Ascending aorta (tissue), 2 donors: ENCODE results near the gene PRR33. TPM values are rescaled to one million over a fixed set of nuclear protein-coding genes. Genes with fewer than 3 reads are reported as not detected.
A peak's percentile ranks its signal among the peaks of the same experiment; 100 is the strongest.

Experiments used
- DNase-seq, 2 donors: peaks; one replicate each; pipeline ENCODE4 v3.0.0-alpha.2; 2019; ENCODE audit warnings: low spot score in 2 of 2
- H3K27ac ChIP-seq, 2 donors: fragments of 200-600 bp; sonication (generic); one replicate each; pipeline ENCODE4 v1.5.1; 2016 to 2017; ENCODE audit warnings: mild to moderate bottlenecking in 1 of 2
- H3K27me3 ChIP-seq: fragments of 200-600 bp; sonication (generic); one replicate; pipeline ENCODE4 v1.5.1; 2017
- H3K36me3 ChIP-seq, 2 donors: fragments of 200-600 bp; sonication (generic); one replicate each; pipeline ENCODE4 v1.5.1; 2016
- H3K4me1 ChIP-seq, 2 donors: fragments of 200-600 bp; sonication (generic); one replicate each; pipeline ENCODE4 v1.5.1; 2016 to 2017; ENCODE audit warnings: mild to moderate bottlenecking in 1 of 2
- H3K4me3 ChIP-seq, 2 donors: fragments of 200-600 bp; sonication (generic); one replicate each; pipeline ENCODE4 v1.5.1; 2016 to 2017; ENCODE audit warnings: mild to moderate bottlenecking in 1 of 2
- H3K9me3 ChIP-seq, 2 donors: fragments of 200-600 bp; sonication (generic); one replicate each; pipeline ENCODE4 v1.5.1; 2016
- intact Hi-C: fragments of 100-400 bp; cut with DNase I; formaldehyde crosslinking; loops from one replicate; pipeline ENCODE4 v1.15.1; 2023
- total RNA-seq: library from RNA; depleted of rRNA; stranded (reverse); fragments of >200 nt; gene quantifications from one replicate; pipeline ENCODE4 v1.1.0, GENCODE V29; 2016
- TF ChIP-seq, protein P1 (sequence below), 3 experiments: fragments of 200-600 bp in 2 of 3; fragments of 450-650 bp in 1 of 3; sonication (generic) in 2 of 3; IDR thresholded peaks; one replicate each; pipeline ENCODE4 v1.5.1; 2016 to 2019; ENCODE audit warnings: antibody characterized with exemption in 3 of 3, mild to moderate bottlenecking in 1 of 3, moderate library complexity in 1 of 3

The PRR33 gene
- total RNA-seq, 1 donor from 2014 or later: not detected

DNA sequence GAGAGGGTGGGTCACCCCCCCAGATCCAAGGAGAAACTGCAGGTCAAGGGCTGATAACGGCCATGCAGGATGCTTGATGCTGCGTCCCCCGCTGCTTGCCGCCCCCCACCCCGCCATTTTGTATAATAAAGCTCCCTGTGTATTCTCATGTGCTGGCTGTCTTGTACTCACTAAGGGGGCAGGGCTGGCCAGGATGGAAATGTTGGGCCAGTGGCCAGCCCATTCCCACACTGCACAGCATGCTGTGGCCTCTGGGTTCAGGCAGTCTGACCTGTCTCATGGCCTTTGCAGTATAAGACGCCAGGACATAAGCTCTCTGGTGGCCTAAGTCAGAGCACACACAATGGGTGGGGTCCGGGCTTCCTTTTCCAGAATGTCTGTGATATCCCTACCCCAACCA is 421 bp upstream of the PRR33 start:
- intact Hi-C loops: loop anchor here (10.0 kb wide), 1 partner anchor 53 kb away; the partner anchor contains the start of gene MRPL23
- H3K27ac ChIP-seq: no peak overlapping the region

DNA sequence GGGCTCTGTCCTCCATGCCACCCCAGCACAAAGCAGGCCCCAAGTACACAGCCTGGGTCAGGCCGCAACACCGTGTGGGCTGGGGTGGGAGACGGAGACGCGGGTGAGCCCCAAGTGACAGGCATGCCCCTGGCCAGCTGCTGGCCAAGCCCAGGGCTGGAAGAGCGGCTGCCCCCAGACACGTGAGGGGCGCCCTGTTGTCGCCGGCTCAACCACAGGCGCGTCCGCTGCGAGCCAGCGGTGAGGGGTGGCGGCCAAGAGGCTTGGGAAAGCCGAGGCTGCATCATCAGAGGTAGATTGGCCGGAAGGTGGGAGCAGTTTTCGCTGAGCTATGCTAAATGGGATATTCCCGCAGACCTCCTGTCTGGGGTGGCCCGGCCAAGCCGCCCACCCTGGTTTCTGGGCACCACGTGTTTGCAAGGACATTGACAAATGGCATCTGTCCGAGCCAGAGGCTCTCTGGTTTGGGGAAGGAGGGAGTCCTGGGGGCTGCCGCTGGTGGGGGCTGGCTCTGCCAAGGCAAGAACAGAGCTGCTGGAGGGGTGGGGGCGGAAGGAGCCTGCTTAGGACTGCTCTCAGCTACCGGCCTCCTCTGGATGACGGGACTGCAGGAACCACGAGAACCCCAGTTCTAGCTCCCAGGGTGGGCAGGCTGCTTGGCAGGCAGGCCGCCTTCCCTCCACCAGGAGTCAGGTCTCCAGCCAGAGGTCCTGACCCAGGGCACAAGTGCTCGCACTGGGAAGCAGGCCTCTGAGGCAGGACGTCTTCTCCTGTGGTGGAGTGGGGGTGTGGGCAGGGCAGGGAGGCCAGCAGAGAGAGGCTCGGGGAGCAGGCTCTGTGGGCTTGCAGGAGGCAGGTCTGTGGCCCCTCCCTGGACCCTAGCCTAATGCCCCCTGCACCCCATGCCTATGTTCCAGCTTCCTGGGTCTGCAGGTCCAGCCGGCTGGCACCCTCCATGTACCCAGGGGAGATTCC is 552 bp downstream of the PRR33 start:
- Histone ChIP-seq H3K27me3 (no peaks in the 10 kb centered on the region), H3K4me1 (no peaks in the 10 kb centered on the region), H3K4me3 (no peak overlapping the region), H3K9me3 (no peaks in the 10 kb centered on the region), H3K27ac (no peak overlapping the region), H3K36me3 (peaks cover under 1 to 13% of the 10 kb centered on the region in 2 donors)
- no peak for DNase-seq
- TF ChIP-seq, protein P1, sequence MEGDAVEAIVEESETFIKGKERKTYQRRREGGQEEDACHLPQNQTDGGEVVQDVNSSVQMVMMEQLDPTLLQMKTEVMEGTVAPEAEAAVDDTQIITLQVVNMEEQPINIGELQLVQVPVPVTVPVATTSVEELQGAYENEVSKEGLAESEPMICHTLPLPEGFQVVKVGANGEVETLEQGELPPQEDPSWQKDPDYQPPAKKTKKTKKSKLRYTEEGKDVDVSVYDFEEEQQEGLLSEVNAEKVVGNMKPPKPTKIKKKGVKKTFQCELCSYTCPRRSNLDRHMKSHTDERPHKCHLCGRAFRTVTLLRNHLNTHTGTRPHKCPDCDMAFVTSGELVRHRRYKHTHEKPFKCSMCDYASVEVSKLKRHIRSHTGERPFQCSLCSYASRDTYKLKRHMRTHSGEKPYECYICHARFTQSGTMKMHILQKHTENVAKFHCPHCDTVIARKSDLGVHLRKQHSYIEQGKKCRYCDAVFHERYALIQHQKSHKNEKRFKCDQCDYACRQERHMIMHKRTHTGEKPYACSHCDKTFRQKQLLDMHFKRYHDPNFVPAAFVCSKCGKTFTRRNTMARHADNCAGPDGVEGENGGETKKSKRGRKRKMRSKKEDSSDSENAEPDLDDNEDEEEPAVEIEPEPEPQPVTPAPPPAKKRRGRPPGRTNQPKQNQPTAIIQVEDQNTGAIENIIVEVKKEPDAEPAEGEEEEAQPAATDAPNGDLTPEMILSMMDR (IDR thresholded peaks at IDR 0.05): no peak
- intact Hi-C loops: loop anchor here (10.0 kb wide), 1 partner anchor 54 kb away; the partner anchor contains the start of gene MRPL23

More for the DNA sequence above, 421 bp upstream of the PRR33 start:
- Histone ChIP-seq H3K4me1 (no peaks in the 10 kb centered on the region), H3K9me3 (no peaks in the 10 kb centered on the region), H3K36me3 (peaks cover 0 to 13% of the 10 kb centered on the region in 2 donors), H3K27me3 (no peaks in the 10 kb centered on the region), H3K4me3 (no peak overlapping the region)
- DNase-seq: no peak
- TF ChIP-seq, protein P1 (IDR thresholded peaks at IDR 0.05): no peak

DNA sequence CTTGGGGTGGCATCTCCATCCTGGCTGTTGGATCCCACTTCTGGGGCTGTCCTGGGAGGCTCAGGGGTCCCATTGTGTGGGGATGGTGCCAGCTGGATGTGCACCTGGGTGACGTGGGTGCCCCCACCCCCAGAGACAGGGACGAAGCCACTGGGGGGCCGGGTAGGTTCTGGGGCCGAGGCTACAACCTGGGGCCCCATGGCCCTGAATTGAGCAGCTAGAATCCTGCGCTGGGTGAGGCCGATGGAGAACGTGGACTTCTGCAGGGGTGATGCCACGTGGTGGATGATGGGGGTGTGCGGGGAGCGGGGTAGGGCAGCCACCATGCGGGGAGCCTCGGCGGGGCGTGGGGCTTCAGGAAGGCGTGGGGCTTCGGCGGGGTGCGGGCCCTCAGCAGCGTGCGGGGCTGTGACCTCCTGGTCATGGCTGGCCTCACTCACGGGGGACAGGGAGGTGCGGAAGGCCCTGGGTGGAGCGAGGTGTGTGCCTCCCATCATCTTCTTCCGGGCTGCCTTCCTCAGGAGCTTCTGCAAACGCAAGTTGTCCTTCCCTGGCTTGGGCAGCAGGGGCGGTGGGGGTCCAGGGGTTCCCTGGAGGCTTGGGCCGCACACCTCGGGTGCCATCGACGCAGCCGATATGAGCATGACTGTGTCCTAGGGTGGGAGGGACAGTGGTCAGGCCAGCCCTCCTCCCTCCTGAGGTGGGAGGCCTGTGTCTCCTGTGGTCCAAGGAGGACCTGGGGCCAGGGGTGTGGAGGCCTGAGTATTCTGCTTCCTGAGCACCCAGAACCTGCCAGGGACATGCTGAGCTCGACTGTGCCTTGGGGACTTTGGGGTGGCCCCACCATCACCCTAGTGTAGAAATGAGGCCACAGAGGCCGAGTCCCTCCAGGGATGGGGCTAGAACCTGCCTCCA is 1.5 kb downstream of the PRR33 start:
- peak overlapping the region in 1 of 2 donors; percentile 12 for H3K27ac ChIP-seq
- DNase-seq: no peak
- intact Hi-C loops: loop anchor here (10.0 kb wide), 1 partner anchor 55 kb away; the partner anchor contains the start of gene MRPL23

DNA sequence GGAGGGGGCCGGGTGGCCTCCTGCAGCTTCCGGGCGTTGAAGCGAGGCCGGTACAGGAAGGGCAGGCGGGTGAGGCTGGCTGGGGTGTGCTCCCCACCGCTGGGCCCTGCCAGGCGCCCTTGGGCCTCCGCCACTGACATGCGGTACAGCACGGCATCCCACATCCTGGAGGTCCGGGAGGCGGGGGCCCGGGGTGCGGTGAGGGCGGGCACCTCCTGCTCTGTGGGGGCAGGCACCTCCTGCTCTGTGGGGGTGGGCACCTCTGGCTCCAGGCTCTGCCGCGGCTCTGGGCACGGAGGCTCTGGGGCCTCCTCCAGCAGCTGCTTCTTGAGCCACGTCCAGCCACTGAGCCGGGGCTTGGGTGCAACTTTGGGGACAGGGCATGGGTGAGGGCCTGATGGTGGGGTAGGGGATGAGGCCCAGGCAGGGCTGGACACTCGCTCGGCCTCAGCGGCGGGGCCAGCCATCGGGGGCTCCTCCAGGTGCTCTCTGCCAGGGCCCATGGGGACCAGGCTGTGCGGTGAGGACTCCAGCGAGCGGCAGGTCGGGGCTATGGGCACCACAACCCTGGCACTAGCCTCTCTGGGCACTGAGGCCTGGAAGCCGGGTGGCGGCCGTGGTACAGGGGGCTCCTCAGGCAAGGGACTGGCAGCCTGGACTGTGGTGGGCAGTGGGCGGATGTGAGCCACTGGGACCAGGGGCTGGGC is 2.3 kb downstream of the PRR33 start:
- peaks cover 16 to 26% of the 10 kb centered on the region in 2 donors for H3K36me3 ChIP-seq
- H3K4me3 ChIP-seq: no peak overlapping the region
- H3K27me3 ChIP-seq: no peaks in the 10 kb centered on the region
- no peaks in the 10 kb centered on the region for H3K9me3 ChIP-seq
- intact Hi-C loops: no loop called here
- TF ChIP-seq, protein P1 (IDR thresholded peaks at IDR 0.05): no peak
- H3K4me1 ChIP-seq: no peaks in the 10 kb centered on the region
- H3K27ac ChIP-seq: peak overlapping the region in 1 of 2 donors; percentile 12
- DNase-seq: no peak

More for the DNA sequence above, 1.5 kb downstream of the PRR33 start:
- Histone ChIP-seq H3K4me1 (no peaks in the 10 kb centered on the region), H3K9me3 (no peaks in the 10 kb centered on the region), H3K4me3 (no peak overlapping the region), H3K36me3 (peaks cover 10 to 22% of the 10 kb centered on the region in 2 donors), H3K27me3 (no peaks in the 10 kb centered on the region)
- TF ChIP-seq, protein P1 (IDR thresholded peaks at IDR 0.05): no peak

DNA sequence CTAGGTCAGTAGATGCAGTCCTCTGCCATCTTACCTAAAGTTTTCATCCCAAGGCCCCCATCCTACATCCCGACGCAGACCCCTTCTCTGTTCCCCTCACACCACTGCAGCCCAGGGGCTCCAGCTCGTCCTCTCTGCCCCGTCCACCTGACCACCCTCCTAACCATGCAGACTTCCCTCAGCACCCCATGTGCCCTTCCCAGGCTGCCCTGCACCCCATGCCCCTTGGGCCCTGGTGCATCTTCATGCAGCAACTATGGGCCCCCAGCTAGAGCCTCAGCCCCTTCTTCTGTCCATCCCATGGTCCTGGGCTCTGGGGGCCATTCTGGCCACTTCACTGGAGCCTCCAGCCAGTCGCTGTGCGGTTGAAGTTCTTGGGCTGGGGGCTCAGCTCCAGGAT is 2.9 kb downstream of the PRR33 start:
- H3K4me1 ChIP-seq: no peaks in the 10 kb centered on the region
- intact Hi-C loops: no loop called here
- H3K9me3 ChIP-seq: no peaks in the 10 kb centered on the region
- no peaks in the 10 kb centered on the region for H3K27me3 ChIP-seq
- H3K36me3 ChIP-seq: peaks cover 20 to 30% of the 10 kb centered on the region in 2 donors
- no peak overlapping the region for H3K27ac ChIP-seq
- no peak for DNase-seq
- TF ChIP-seq, protein P1 (IDR thresholded peaks at IDR 0.05): no peak
- no peak overlapping the region for H3K4me3 ChIP-seq
